Fibroblast of pulmonary artery (primary cell): ENCODE measurements around the gene C20orf202.

Source experiments
- DNase-seq: peaks from one replicate; pipeline ENCODE4 v3.0.0-alpha.2; 2010; ENCODE audit warnings: low read depth
- H3K4me3 ChIP-seq: replicated peaks from 2 replicates; pipeline ENCODE4 v1.5.1; 2011; ENCODE audit warnings: low read depth, mild to moderate bottlenecking, control low read depth, low read length, moderate library complexity
- TF ChIP-seq, protein P1 (sequence below): IDR thresholded peaks from 2 replicates; pipeline ENCODE4 v1.5.1; 2011; ENCODE audit warnings: mild to moderate bottlenecking, control low read depth, low read length, inconsistent platforms; ENCODE audit errors: missing control alignments

Gene C20orf202

DNA sequence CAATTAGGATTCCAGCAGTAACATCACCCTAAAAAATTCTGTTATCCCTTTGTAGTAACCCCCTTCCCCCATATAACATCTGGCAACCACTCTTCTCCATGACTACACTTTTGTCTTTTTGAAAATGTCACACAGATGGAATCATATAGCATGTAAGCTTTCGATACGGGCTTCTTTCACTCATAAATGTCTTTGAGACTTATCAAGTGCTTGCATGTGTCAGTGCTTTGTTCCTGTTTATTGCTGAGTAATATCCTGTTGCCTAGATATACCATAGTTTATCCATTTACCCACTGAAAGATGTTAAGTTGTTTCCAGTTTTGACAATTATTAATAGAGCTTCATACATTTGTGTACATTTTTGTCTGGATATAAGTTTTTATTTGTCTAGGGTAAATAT, 52.4 kb downstream of the C20orf202 start:
- H3K4me3 ChIP-seq, result no peak overlapping the region
- TF ChIP-seq, protein P1, sequence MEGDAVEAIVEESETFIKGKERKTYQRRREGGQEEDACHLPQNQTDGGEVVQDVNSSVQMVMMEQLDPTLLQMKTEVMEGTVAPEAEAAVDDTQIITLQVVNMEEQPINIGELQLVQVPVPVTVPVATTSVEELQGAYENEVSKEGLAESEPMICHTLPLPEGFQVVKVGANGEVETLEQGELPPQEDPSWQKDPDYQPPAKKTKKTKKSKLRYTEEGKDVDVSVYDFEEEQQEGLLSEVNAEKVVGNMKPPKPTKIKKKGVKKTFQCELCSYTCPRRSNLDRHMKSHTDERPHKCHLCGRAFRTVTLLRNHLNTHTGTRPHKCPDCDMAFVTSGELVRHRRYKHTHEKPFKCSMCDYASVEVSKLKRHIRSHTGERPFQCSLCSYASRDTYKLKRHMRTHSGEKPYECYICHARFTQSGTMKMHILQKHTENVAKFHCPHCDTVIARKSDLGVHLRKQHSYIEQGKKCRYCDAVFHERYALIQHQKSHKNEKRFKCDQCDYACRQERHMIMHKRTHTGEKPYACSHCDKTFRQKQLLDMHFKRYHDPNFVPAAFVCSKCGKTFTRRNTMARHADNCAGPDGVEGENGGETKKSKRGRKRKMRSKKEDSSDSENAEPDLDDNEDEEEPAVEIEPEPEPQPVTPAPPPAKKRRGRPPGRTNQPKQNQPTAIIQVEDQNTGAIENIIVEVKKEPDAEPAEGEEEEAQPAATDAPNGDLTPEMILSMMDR, result no peak
- no peak for DNase-seq
